ENCODE data around the gene DDX47. TPM values are rescaled to one million over a fixed set of nuclear protein-coding genes. Genes with fewer than 3 reads are reported as not detected.

DDX47 gene
- total and polyA plus RNA-seq, 2 of the 13 experiments (the other 11 are each of a cell fraction or from before 2014, with no cell fraction given) = 48.5 to 78.7 TPM

DNA sequence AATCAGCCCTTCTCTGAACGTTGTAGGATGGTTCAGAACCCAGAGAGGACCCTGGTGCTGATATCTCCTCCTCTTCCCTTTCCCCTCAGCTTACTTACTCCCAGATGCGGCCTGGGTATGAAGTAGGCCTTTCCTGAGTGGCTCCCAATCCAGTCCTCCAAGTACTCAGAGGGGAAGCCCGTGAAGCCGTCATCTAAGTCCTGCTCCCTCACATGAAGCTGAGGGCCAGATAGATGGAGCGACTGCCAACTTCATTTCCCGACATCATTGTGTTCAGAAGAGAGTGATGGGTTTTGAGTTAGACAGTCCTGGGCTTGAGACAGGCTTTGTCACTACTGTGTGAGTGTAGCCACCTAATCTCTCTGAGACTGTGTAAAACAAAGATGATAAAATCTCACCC lies 25.0 kb upstream of the DDX47 start:
- Histone ChIP-seq H3K4me2 (ENCODE audit: low read depth, low read length) (peak overlapping the region; percentile 2; the same call in 1 of the 2 replicates), H4K20me1 (ENCODE audit: insufficient read depth, low read length) (no peaks in the 10 kb centered on the region), H3K27ac (ENCODE audit: extremely low read length, insufficient read depth, low read length) (no peak overlapping the region), H3K9me3 (ENCODE audit: low read length) (no peaks in the 10 kb centered on the region), H3K36me3 (replicated peaks in 1 of 2; ENCODE audit: control insufficient read depth in 1 of 2, insufficient read depth in 2 of 2, low read length in 2 of 2) (no peaks in the 10 kb centered on the region), H3K4me3 (replicated peaks in 1 of 3; ENCODE audit: insufficient read depth in 1 of 3, low read depth in 2 of 3, low read length in 3 of 3) (no peak overlapping the region), H3K27me3 (ENCODE audit: control insufficient read depth in 1 of 2, insufficient read depth in 2 of 2, low read length in 2 of 2) (peaks cover 0 to 46% of the 10 kb centered on the region in 2 experiments; a peak in 4 of 5 replicates), H2AFZ (ENCODE audit: low read length) (no peak overlapping the region), H3K4me1 (ENCODE audit: insufficient read depth, low read length) (peaks cover 42% of the 10 kb centered on the region), H3K79me2 (ENCODE audit: insufficient read depth, low read length) (no peaks in the 10 kb centered on the region), H3K9ac (ENCODE audit: insufficient read depth, low read depth, low read length) (no peak overlapping the region)
- no TSS peak for BruUV-seq (replicated peaks)
- POLR2A ChIA-PET = no interaction called here
- FAIRE-seq = no peak
- 62% methylated on average over 6 of the region's 6 CpGs for WGBS (ENCODE audit: low lambda C conversion rate)
- in situ Hi-C loops (cut with HindIII; ENCODE audit: extremely low pct_ligation_motif_present, low pct_unique_long_range_greater_than_20kb) = loop anchor here (25.0 kb wide), 1 partner anchor 424 kb away; no protein-coding TSS in a partner anchor
- DNase-seq (ENCODE audit: low spot score) = no peak
- intact Hi-C loops (cut with micrococcal nuclease; ENCODE audit: unreplicated experiment) = loop anchor here (2.0 to 5.0 kb wide), 2 partner anchors 25 to 194 kb away; partner anchors contain the start of gene DDX47
- ATAC-seq = peak; percentile 19
- CTCF ChIA-PET (ENCODE audit: low intra/inter-chr PET ratio, low total read pairs) = interaction anchor here (1.1 to 1.8 kb wide), 2 partner anchors 25 to 49 kb away, joined by 3 to 7 read pairs; partner anchors contain the start of gene DDX47
- TF ChIP-seq JUND (CRISPR knock-in tag; IDR thresholded peaks at IDR 0.05) (no peak), TOE1 (CRISPR knock-in tag; IDR thresholded peaks at IDR 0.05) (no peak), ZNF841 (CRISPR knock-in tag; IDR thresholded peaks at IDR 0.05; ENCODE audit: borderline replicate concordance) (no peak), NFE2L1 (CRISPR knock-in tag; IDR thresholded peaks at IDR 0.05; ENCODE audit: borderline replicate concordance) (no peak), ZSCAN29 (CRISPR knock-in tag; conservative IDR thresholded peaks at IDR 0.05) (no peak), ZNF567 (CRISPR knock-in tag; IDR thresholded peaks at IDR 0.05; ENCODE audit: borderline replicate concordance) (no peak), ZNF550 (CRISPR knock-in tag; IDR thresholded peaks at IDR 0.05; ENCODE audit: borderline replicate concordance) (no peak), FOXC1 (CRISPR knock-in tag; IDR thresholded peaks at IDR 0.05; ENCODE audit: borderline replicate concordance) (no peak), ZNF557 (CRISPR knock-in tag; IDR thresholded peaks at IDR 0.05) (no peak), BORCS8-MEF2B (CRISPR knock-in tag; IDR thresholded peaks at IDR 0.05) (no peak), ZNF446 (CRISPR knock-in tag; IDR thresholded peaks at IDR 0.05) (no peak), KDM6A (CRISPR knock-in tag; IDR thresholded peaks at IDR 0.05; ENCODE audit: low read depth) (no peak), PHF21A (CRISPR knock-in tag; IDR thresholded peaks at IDR 0.05) (no peak), PLRG1 (conservative IDR thresholded peaks at IDR 0.05) (no peak)
- TF ChIP-seq, protein P1, sequence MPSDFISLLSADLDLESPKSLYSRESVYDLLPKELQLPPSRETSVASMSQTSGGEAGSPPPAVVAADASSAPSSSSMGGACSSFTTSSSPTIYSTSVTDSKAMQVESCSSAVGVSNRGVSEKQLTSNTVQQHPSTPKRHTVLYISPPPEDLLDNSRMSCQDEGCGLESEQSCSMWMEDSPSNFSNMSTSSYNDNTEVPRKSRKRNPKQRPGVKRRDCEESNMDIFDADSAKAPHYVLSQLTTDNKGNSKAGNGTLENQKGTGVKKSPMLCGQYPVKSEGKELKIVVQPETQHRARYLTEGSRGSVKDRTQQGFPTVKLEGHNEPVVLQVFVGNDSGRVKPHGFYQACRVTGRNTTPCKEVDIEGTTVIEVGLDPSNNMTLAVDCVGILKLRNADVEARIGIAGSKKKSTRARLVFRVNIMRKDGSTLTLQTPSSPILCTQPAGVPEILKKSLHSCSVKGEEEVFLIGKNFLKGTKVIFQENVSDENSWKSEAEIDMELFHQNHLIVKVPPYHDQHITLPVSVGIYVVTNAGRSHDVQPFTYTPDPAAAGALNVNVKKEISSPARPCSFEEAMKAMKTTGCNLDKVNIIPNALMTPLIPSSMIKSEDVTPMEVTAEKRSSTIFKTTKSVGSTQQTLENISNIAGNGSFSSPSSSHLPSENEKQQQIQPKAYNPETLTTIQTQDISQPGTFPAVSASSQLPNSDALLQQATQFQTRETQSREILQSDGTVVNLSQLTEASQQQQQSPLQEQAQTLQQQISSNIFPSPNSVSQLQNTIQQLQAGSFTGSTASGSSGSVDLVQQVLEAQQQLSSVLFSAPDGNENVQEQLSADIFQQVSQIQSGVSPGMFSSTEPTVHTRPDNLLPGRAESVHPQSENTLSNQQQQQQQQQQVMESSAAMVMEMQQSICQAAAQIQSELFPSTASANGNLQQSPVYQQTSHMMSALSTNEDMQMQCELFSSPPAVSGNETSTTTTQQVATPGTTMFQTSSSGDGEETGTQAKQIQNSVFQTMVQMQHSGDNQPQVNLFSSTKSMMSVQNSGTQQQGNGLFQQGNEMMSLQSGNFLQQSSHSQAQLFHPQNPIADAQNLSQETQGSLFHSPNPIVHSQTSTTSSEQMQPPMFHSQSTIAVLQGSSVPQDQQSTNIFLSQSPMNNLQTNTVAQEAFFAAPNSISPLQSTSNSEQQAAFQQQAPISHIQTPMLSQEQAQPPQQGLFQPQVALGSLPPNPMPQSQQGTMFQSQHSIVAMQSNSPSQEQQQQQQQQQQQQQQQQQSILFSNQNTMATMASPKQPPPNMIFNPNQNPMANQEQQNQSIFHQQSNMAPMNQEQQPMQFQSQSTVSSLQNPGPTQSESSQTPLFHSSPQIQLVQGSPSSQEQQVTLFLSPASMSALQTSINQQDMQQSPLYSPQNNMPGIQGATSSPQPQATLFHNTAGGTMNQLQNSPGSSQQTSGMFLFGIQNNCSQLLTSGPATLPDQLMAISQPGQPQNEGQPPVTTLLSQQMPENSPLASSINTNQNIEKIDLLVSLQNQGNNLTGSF (CRISPR knock-in tag; IDR thresholded peaks at IDR 0.05) = no peak
- TF ChIP-seq, protein P2, sequence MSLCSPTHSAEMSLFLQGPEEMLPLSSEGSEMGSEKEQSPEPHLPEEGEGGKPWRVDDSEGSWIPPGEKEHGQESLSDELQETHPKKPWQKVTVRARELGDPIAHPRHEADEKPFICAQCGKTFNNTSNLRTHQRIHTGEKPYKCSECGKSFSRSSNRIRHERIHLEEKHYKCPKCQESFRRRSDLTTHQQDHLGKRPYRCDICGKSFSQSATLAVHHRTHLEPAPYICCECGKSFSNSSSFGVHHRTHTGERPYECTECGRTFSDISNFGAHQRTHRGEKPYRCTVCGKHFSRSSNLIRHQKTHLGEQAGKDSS (CRISPR knock-in tag; IDR thresholded peaks at IDR 0.05; ENCODE audit: borderline replicate concordance, low read depth) = no peak
- TF ChIP-seq, protein P3, sequence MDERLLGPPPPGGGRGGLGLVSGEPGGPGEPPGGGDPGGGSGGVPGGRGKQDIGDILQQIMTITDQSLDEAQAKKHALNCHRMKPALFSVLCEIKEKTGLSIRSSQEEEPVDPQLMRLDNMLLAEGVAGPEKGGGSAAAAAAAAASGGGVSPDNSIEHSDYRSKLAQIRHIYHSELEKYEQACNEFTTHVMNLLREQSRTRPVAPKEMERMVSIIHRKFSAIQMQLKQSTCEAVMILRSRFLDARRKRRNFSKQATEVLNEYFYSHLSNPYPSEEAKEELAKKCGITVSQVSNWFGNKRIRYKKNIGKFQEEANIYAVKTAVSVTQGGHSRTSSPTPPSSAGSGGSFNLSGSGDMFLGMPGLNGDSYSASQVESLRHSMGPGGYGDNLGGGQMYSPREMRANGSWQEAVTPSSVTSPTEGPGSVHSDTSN (CRISPR knock-in tag; IDR thresholded peaks at IDR 0.05) = no peak

Data from HepG2 (cell line).